WERI-Rb-1 (cell line): ENCODE results near the gene SLC10A7.

ENCODE experiments used
- DNase-seq: peaks from one replicate; pipeline ENCODE4 v3.0.0-alpha.2; 2020
- H3K27ac ChIP-seq: fragments of 250-450 bp; sonication (Bioruptor Pico); 2 replicates; pipeline ENCODE4 v1.5.1; 2020; ENCODE audit warnings: mild to moderate bottlenecking, moderate library complexity
- H3K27me3 ChIP-seq: fragments of 250-450 bp; sonication (Bioruptor Pico); 2 replicates; pipeline ENCODE4 v1.5.1; 2021; ENCODE audit warnings: mild to moderate bottlenecking, low read depth, moderate library complexity; ENCODE audit not compliant: insufficient read depth, severe bottlenecking
- H3K36me3 ChIP-seq: fragments of 250-450 bp; sonication (Bioruptor Pico); 2 replicates; pipeline ENCODE4 v1.5.1; 2020; ENCODE audit warnings: mild to moderate bottlenecking, moderate library complexity
- H3K4me3 ChIP-seq: 2 replicates; pipeline ENCODE4 v1.5.1; 2011; ENCODE audit warnings: low read depth, mild to moderate bottlenecking, control low read depth, low read length
- H3K9me3 ChIP-seq: fragments of 250-450 bp; sonication (Bioruptor Pico); 2 replicates; pipeline ENCODE4 v1.5.1; 2021; ENCODE audit warnings: mild to moderate bottlenecking, moderate library complexity; ENCODE audit not compliant: severe bottlenecking
- CTCF ChIP-seq: IDR thresholded peaks from 2 replicates; pipeline ENCODE4 v1.5.1; 2011; ENCODE audit warnings: low read depth, mild to moderate bottlenecking, control low read depth, inconsistent platforms, low read length

The SLC10A7 gene

GRCh38 chr4:146274774-146275173, 247.0 kb downstream of the SLC10A7 start:
- TF ChIP-seq CTCF: no peak

DNA sequence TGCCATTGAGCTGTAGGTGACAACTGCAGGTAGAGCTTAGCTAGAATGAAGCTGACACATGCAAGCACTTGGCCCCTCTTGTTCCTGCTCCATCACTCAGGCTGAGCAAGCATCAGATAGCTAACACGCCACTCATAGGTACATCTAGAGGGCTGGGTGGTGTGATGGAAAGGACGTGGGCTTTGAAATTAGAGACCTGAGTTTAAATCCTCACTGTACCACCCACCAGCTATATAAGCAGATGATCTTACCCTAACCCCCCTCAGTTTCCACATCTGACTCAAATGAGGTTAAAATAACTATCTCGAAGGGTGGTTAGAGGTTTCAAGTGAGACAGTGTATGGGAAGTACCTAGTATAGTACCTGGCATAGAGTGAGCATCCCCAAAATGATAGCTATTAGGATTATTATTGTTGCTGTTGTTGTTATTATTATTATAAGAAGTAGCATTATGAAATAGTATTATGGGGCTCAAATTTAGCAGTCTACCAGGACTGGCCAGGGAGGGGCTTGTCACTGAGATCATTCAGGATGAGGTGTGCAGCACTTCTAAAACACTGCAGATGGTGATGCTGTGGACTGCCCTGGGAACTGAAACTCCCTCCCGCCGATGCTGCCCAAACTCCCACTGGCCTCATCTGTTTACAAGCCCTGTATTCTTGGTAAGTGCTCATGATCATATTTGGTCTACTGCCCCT, 248.4 kb downstream of the SLC10A7 start:
- Histone ChIP-seq H3K4me3 (no peak overlapping the region), H3K9me3 (no peaks in the 10 kb centered on the region), H3K36me3 (no peaks in the 10 kb centered on the region; the same call in 1 of the 2 replicates), H3K27me3 (no peaks in the 10 kb centered on the region), H3K27ac (no peak overlapping the region)
- TF ChIP-seq CTCF: no peak
- no peak for DNase-seq

More at GRCh38 chr4:146274774-146275173, 247.0 kb downstream of the SLC10A7 start:
- H3K9me3 ChIP-seq: no peaks in the 10 kb centered on the region
- DNase-seq: no peak
- H3K4me3 ChIP-seq: no peak overlapping the region
- H3K27ac ChIP-seq: no peak overlapping the region
- no peaks in the 10 kb centered on the region for H3K27me3 ChIP-seq
- no peaks in the 10 kb centered on the region for H3K36me3 ChIP-seq

GRCh38 chr4:146271466-146271865, 250.3 kb downstream of the SLC10A7 start:
- Histone ChIP-seq H3K4me3 (no peak overlapping the region), H3K36me3 (no peaks in the 10 kb centered on the region; the same call in 1 of the 2 replicates), H3K27me3 (no peaks in the 10 kb centered on the region), H3K9me3 (no peaks in the 10 kb centered on the region), H3K27ac (no peak overlapping the region)
- no peak for DNase-seq
- no peak for TF ChIP-seq CTCF

DNA sequence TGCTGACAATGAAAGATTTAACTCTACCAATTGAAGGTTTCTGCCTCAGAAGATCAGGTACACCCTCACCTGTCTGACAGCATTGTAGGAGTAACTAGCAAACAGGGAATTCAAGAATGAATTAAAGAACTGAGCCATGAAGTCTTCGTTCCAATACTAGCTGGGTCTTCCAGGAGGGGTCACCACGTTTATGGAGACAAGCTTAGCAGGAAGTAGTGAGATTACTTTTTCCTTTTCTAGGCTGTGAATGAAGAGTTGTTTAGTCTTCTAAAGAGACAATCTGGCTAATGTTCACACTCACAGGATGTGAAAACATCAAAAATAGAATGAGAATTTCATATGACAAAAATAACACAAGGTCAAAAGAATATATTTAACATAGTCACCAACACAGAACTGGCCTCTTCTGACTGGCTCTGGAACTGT, 252.5 kb downstream of the SLC10A7 start:
- no peak for DNase-seq
- Histone ChIP-seq H3K36me3 (no peaks in the 10 kb centered on the region; the same call in 1 of the 2 replicates), H3K27ac (no peak overlapping the region), H3K4me3 (no peak overlapping the region), H3K27me3 (no peaks in the 10 kb centered on the region), H3K9me3 (no peaks in the 10 kb centered on the region)
- no peak for TF ChIP-seq CTCF

- Histone ChIP-seq H3K9me3 (no peaks in the 10 kb centered on the region), H3K36me3 (no peaks in the 10 kb centered on the region; the same call in 1 of the 2 replicates), H3K27ac (no peak overlapping the region), H3K27me3 (no peaks in the 10 kb centered on the region), H3K4me3 (no peak overlapping the region)
- DNase-seq: no peak
- TF ChIP-seq CTCF: no peak
Measured at GRCh38 chr4:146267826-146268225, 253.9 kb downstream of the SLC10A7 start.
